H1 (cell line): ENCODE data around the gene MAPK4. TPM values are rescaled to one million over a fixed set of nuclear protein-coding genes. Genes with fewer than 3 reads are reported as not detected.

ENCODE experiments used
- CTCF ChIA-PET: fragments of 300-600 bp; sonication (Branson Sonifier 250); formaldehyde crosslinking; loops from one replicate; lab custom pipeline; 2021; ENCODE audit not compliant: partially characterized antibody; lab: Charles Lee
- POLR2A ChIA-PET: fragments of 300-600 bp; sonication (Branson Sonifier 250); formaldehyde crosslinking; loops from one replicate; lab custom pipeline; 2021; ENCODE audit warnings: inconsistent platforms; ENCODE audit not compliant: partially characterized antibody; lab: Charles Lee
- DNase-seq, 2 experiments: peaks; one replicate each; pipeline versions ENCODE4 v3.0.0 to v3.0.0-alpha.2; 2010 to 2022; ENCODE audit warnings: low spot score in 2 of 2, low read depth in 1 of 2, mixed read lengths in 1 of 2
- FAIRE-seq: peaks from 2 replicates; lab custom pipeline; 2011; peaks lifted over from hg19 to GRCh38; lab: Jason Lieb, UNC
- H2AFZ ChIP-seq: 2 replicates; pipeline ENCODE4 v1.8.1; 2012; ENCODE audit warnings: low read length, inconsistent platforms
- H2AK5ac ChIP-seq: 2 replicates; pipeline ENCODE4 v1.6.1; 2013; ENCODE audit warnings: low read depth, low read length
- H2BK120ac ChIP-seq: replicated peaks from 2 replicates; pipeline ENCODE3; 2013; ENCODE audit warnings: low read depth, low read length, inconsistent platforms
- H2BK12ac ChIP-seq: 2 replicates; pipeline ENCODE4 v1.6.1; 2013; ENCODE audit warnings: low read depth, low read length
- H2BK15ac ChIP-seq: 2 replicates; pipeline ENCODE4 v1.6.1; 2013; ENCODE audit warnings: low read length
- H2BK20ac ChIP-seq: 2 replicates; pipeline ENCODE4 v1.6.1; 2013; ENCODE audit warnings: low read length
- H2BK5ac ChIP-seq: 2 replicates; pipeline ENCODE4 v1.6.1; 2013; ENCODE audit warnings: low read depth, low read length
- H3K14ac ChIP-seq: 2 replicates; pipeline ENCODE4 v1.6.1; 2013; ENCODE audit warnings: inconsistent platforms; ENCODE audit not compliant: insufficient read length
- H3K18ac ChIP-seq: 2 replicates; pipeline ENCODE4 v1.6.1; 2013; ENCODE audit warnings: low read length; ENCODE audit errors: extremely low read depth
- H3K23ac ChIP-seq: 2 replicates; pipeline ENCODE4 v1.6.1; 2013; ENCODE audit warnings: inconsistent platforms; ENCODE audit not compliant: insufficient read length
- H3K23me2 ChIP-seq: 2 replicates; pipeline ENCODE4 v1.6.1; 2013; ENCODE audit warnings: low read depth, low read length
- H3K27ac ChIP-seq: 2 replicates; pipeline ENCODE4 v1.6.1; 2011; ENCODE audit warnings: low read depth, low read length, inconsistent platforms
- H3K27me3 ChIP-seq, 4 experiments: replicated peaks in 1 of 4; 1 replicate in 1 of 4; 2 replicates in 3 of 4; pipeline versions ENCODE4 v1.6.1 to v1.8.1; 2011 to 2013; ENCODE audit warnings: low read length in 3 of 4, mild to moderate bottlenecking in 3 of 4, inconsistent platforms in 2 of 4, mixed read lengths in 2 of 4, moderate library complexity in 1 of 4; ENCODE audit not compliant: control insufficient read depth in 3 of 4, insufficient read depth in 3 of 4; ENCODE audit errors: extremely low read depth in 1 of 4
- H3K36me3 ChIP-seq, 4 experiments: 2 replicates each; pipeline versions ENCODE4 v1.6.1 to v1.8.1; 2011 to 2013; ENCODE audit warnings: mild to moderate bottlenecking in 4 of 4, low read length in 3 of 4, moderate library complexity in 2 of 4, control low read depth in 1 of 4, inconsistent platforms in 1 of 4; ENCODE audit not compliant: insufficient read depth in 4 of 4, control insufficient read depth in 2 of 4
- H3K4ac ChIP-seq: replicated peaks from 2 replicates; pipeline ENCODE3; 2013; ENCODE audit warnings: low read length, low read depth, mixed read lengths, inconsistent platforms; ENCODE audit not compliant: insufficient read length
- H3K4me1 ChIP-seq, 4 experiments: replicated peaks in 1 of 4; 1 replicate in 1 of 4; 2 replicates in 3 of 4; pipeline versions ENCODE4 v1.6.1 to v1.8.1; 2011 to 2013; ENCODE audit warnings: low read length in 3 of 4, inconsistent platforms in 2 of 4, mixed read lengths in 1 of 4; ENCODE audit not compliant: insufficient read depth in 4 of 4, control insufficient read depth in 3 of 4
- H3K4me2 ChIP-seq, 2 experiments: 2 replicates each; pipeline versions ENCODE4 v1.6.1 to v1.8.1; 2011 to 2013; ENCODE audit warnings: low read depth in 2 of 2, low read length in 2 of 2, control low read depth in 1 of 2, inconsistent platforms in 1 of 2, mild to moderate bottlenecking in 1 of 2; ENCODE audit not compliant: insufficient read depth in 1 of 2
- H3K4me3 ChIP-seq, 4 experiments: fragments of 200-600, 300-600 bp in 1 of 4; sonication (generic), shearing (Covaris generic), sonication (Bioruptor Twin) in 1 of 4; 2 replicates each; pipeline versions ENCODE4 v1.5.1 to v1.8.1; 2011 to 2016; ENCODE audit warnings: low read length in 4 of 4, low read depth in 3 of 4, control low read depth in 2 of 4, inconsistent platforms in 2 of 4, mild to moderate bottlenecking in 2 of 4, mixed read lengths in 1 of 4, moderate library complexity in 1 of 4; ENCODE audit not compliant: insufficient read depth in 2 of 4; ENCODE audit errors: extremely low read depth in 1 of 4
- H3K56ac ChIP-seq: replicated peaks from 2 replicates; pipeline ENCODE3; 2013; ENCODE audit warnings: low read depth, mild to moderate bottlenecking, mixed read lengths, low read length, inconsistent platforms; ENCODE audit not compliant: insufficient read length
- H3K79me1 ChIP-seq: 2 replicates; pipeline ENCODE4 v1.6.1; 2013; ENCODE audit warnings: low read depth, low read length, control low read depth
- H3K79me2 ChIP-seq, 2 experiments: 2 replicates each; pipeline versions ENCODE4 v1.6.1 to v1.8.1; 2012 to 2013; ENCODE audit warnings: low read length in 2 of 2, mild to moderate bottlenecking in 2 of 2, inconsistent platforms in 1 of 2; ENCODE audit not compliant: insufficient read depth in 2 of 2, control insufficient read depth in 1 of 2
- H3K9ac ChIP-seq, 4 experiments: replicated peaks in 1 of 4; 1 replicate in 1 of 4; 2 replicates in 3 of 4; pipeline versions ENCODE4 v1.6.1 to v1.8.1; 2011 to 2013; ENCODE audit warnings: low read depth in 3 of 4, low read length in 3 of 4, control low read depth in 2 of 4, mild to moderate bottlenecking in 2 of 4, moderate library complexity in 2 of 4, inconsistent platforms in 1 of 4; ENCODE audit errors: extremely low read depth in 1 of 4
- H3K9me3 ChIP-seq, 2 experiments: 2 replicates each; pipeline versions ENCODE4 v1.6.1 to v1.8.1; 2012 to 2013; ENCODE audit warnings: mild to moderate bottlenecking in 2 of 2, moderate library complexity in 2 of 2, control low read depth in 1 of 2, inconsistent platforms in 1 of 2, low read depth in 1 of 2, low read length in 1 of 2, mixed read lengths in 1 of 2; ENCODE audit not compliant: insufficient read depth in 2 of 2
- H4K20me1 ChIP-seq, 2 experiments: replicated peaks in 1 of 2; 2 replicates each; pipeline versions ENCODE3 to v1.8.1; 2011 to 2013; ENCODE audit warnings: inconsistent platforms in 2 of 2, low read length in 2 of 2, mild to moderate bottlenecking in 1 of 2; ENCODE audit not compliant: insufficient read depth in 2 of 2, control insufficient read depth in 1 of 2
- H4K5ac ChIP-seq: 2 replicates; pipeline ENCODE4 v1.6.1; 2013; ENCODE audit warnings: low read length, low read depth, mixed read lengths, inconsistent platforms; ENCODE audit not compliant: insufficient read length
- H4K8ac ChIP-seq: 2 replicates; pipeline ENCODE4 v1.8.0; 2013; ENCODE audit warnings: mild to moderate bottlenecking, moderate library complexity, low read length, inconsistent platforms; ENCODE audit not compliant: insufficient read depth; ENCODE audit errors: extremely low read depth
- H4K91ac ChIP-seq: replicated peaks from 2 replicates; pipeline ENCODE3; 2013; ENCODE audit warnings: low read length, mixed read lengths, inconsistent platforms; ENCODE audit not compliant: insufficient read length
- ASH2L ChIP-seq: fragments of 200-600, 300-600 bp; sonication (generic); IDR thresholded peaks from one replicate; pipeline ENCODE4 v1.7.1; 2017; ENCODE audit warnings: low read length
- ATF3 ChIP-seq: IDR thresholded peaks from 2 replicates; pipeline ENCODE4 v1.6.1; 2011; ENCODE audit warnings: low read depth, mild to moderate bottlenecking, low read length; ENCODE audit not compliant: insufficient read depth
- CREB1 ChIP-seq: IDR thresholded peaks from 2 replicates; pipeline ENCODE4 v1.6.1; 2012; ENCODE audit warnings: inconsistent platforms
- GTF2F1 ChIP-seq: IDR thresholded peaks from 2 replicates; pipeline ENCODE4 v1.6.1; 2012; ENCODE audit warnings: low read depth, low read length, improper control_type of control experiment, borderline replicate concordance
- HDAC6 ChIP-seq: IDR thresholded peaks from one replicate; pipeline ENCODE4 v1.7.1; 2012; ENCODE audit warnings: low read depth, mild to moderate bottlenecking, inconsistent platforms, low read length, moderate library complexity
- JUN ChIP-seq: IDR thresholded peaks from 2 replicates; pipeline ENCODE4 v1.6.1; 2011; ENCODE audit warnings: low read depth, mild to moderate bottlenecking, improper control_type of control experiment, low read length
- KDM4A ChIP-seq: IDR thresholded peaks from one replicate; pipeline ENCODE4 v1.7.1; 2012; ENCODE audit warnings: low read depth, mild to moderate bottlenecking, moderate library complexity, low read length, inconsistent platforms; ENCODE audit not compliant: severe bottlenecking
- KDM5A ChIP-seq: fragments of 200-600 bp; IDR thresholded peaks from 2 replicates; pipeline ENCODE4 v1.7.1; 2012; ENCODE audit warnings: mild to moderate bottlenecking, low read length, inconsistent platforms, mixed read lengths
- MAFK ChIP-seq: IDR thresholded peaks from 2 replicates; pipeline ENCODE4 v1.6.1; 2012; ENCODE audit warnings: low read depth, mild to moderate bottlenecking, improper control_type of control experiment, low read length
- NANOG ChIP-seq: IDR thresholded peaks from 2 replicates; pipeline ENCODE4 v1.6.1; 2011; ENCODE audit warnings: low read length, low read depth, mild to moderate bottlenecking, inconsistent platforms; ENCODE audit not compliant: insufficient read depth, poor library complexity, severe bottlenecking
- POLR2A ChIP-seq, 2 experiments: IDR thresholded peaks; 1 replicate in 1 of 2; 2 replicates in 1 of 2; pipeline ENCODE4 v1.6.1; 2011; ENCODE audit warnings: low read depth in 2 of 2, low read length in 2 of 2, mild to moderate bottlenecking in 2 of 2; ENCODE audit errors: control extremely low read depth in 1 of 2
- SAP30 ChIP-seq: fragments of 300-600 bp; sonication (generic); IDR thresholded peaks from 2 replicates; pipeline ENCODE4 v1.7.1; 2012; ENCODE audit warnings: low read length, moderate library complexity, mild to moderate bottlenecking, inconsistent platforms; ENCODE audit not compliant: insufficient read depth, insufficient replicate concordance
- SUZ12 ChIP-seq: fragments of 200-600 bp; sonication (generic); IDR thresholded peaks from 2 replicates; pipeline ENCODE4 v1.6.1; 2012; ENCODE audit warnings: mild to moderate bottlenecking, inconsistent platforms, low read length, moderate library complexity, mixed read lengths
- TBP ChIP-seq: IDR thresholded peaks from 2 replicates; pipeline ENCODE4 v1.6.1; 2011; ENCODE audit warnings: low read depth, low read length, improper control_type of control experiment
- WGBS, 2 experiments: shearing (Covaris generic) in 1 of 2; methylation state at CpG; one replicate each; pipeline versions ENCODE4 v1.1.6 to v1.1.7; 2013 to 2015; ENCODE audit warnings: low lambda C conversion rate in 2 of 2, mixed read lengths in 2 of 2, inconsistent platforms in 1 of 2, low coverage in 1 of 2, missing lambda C conversion rate in 1 of 2; ENCODE audit not compliant: insufficient replicate concordance in 2 of 2, insufficient coverage in 1 of 2, insufficient read length in 1 of 2; ENCODE audit errors: extremely low coverage in 1 of 2, missing lambda C conversion rate in 1 of 2; 5-methylcytosine and 5-hydroxymethylcytosine counted together
- polyA plus RNA-seq, 7 experiments: library from polyadenylated mRNA; depleted of rRNA in 3 of 7; stranded (reverse) in 5 of 7; unstranded in 2 of 7; fragments of >200 nt in 5 of 7; fragments of 200-250 nt in 2 of 7; gene quantifications; 1 replicate in 5 of 7; 2 replicates in 1 of 7; 4 replicates in 1 of 7; pipeline versions ENCODE4 v1.2.1 to v1.2.3, GENCODE V29; 2011 to 2013; ENCODE audit warnings: missing spikeins in 2 of 7, mixed read lengths in 2 of 7
- total RNA-seq: library from RNA; stranded (reverse); fragmentation: NEBNext Ultra II Directional; extraction: Animal tissue kit (Norgen Biotek cat#: 25700); gene quantifications from 2 replicates; pipeline ENCODE4 v1.2.1, GENCODE V29; 2021

Gene MAPK4
- total and polyA plus RNA-seq, 2 of the 8 experiments (the other 6 are each of a cell fraction or from before 2014, with no cell fraction given), result 3.2 to 3.7 TPM

GRCh38 chr18:50624981-50625380, 65.1 kb downstream of the MAPK4 start:
- Histone ChIP-seq H3K9ac (no peak overlapping the region), H3K23ac (no peak overlapping the region), H2BK20ac (no peak overlapping the region), H4K91ac (no peak overlapping the region), H3K4me2 (no peak overlapping the region), H3K79me1 (no peaks in the 10 kb centered on the region), H3K9me3 (no peaks in the 10 kb centered on the region), H3K27ac (no peak overlapping the region), H3K18ac (no peak overlapping the region), H2BK5ac (no peak overlapping the region), H4K8ac (no peak overlapping the region), H2BK120ac (no peak overlapping the region), H3K56ac (no peak overlapping the region), H4K20me1 (no peaks in the 10 kb centered on the region), H3K4me1 (peaks cover 0 to 10% (median 1%) of the 10 kb centered on the region in 4 experiments; a peak in 2 of 7 replicates), H3K14ac (no peak overlapping the region), H3K36me3 (no peaks in the 10 kb centered on the region), H4K5ac (no peak overlapping the region), H2AK5ac (no peak overlapping the region), H3K23me2 (no peaks in the 10 kb centered on the region), H3K79me2 (no peaks in the 10 kb centered on the region), H3K4me3 (no peak overlapping the region), H2BK15ac (no peak overlapping the region), H3K27me3 (no peaks in the 10 kb centered on the region), H2BK12ac (no peak overlapping the region), H3K4ac (no peak overlapping the region), H2AFZ (no peak overlapping the region)
- DNase-seq, result no peak
- no peak for TF ChIP-seq GTF2F1
- TF ChIP-seq TBP, result no peak
- TF ChIP-seq SUZ12, result no peak
- no peak for TF ChIP-seq KDM5A
- no peak for TF ChIP-seq POLR2A (IDR thresholded peaks at IDR 0.05; ENCODE audit: control extremely low read depth in 1 of 2, low read depth in 2 of 2, low read length in 2 of 2)
- no peak for TF ChIP-seq JUN
- no peak for TF ChIP-seq SAP30
- no peak for TF ChIP-seq HDAC6
- TF ChIP-seq KDM4A, result no peak
- TF ChIP-seq MAFK, result no peak
- no peak for TF ChIP-seq ATF3
- no peak for TF ChIP-seq NANOG
- TF ChIP-seq ASH2L, result no peak
- TF ChIP-seq CREB1, result no peak
- WGBS, 2 experiments, result 73% methylated on average over 2 of the region's 3 CpGs; no CpG with 5 or more reads in 1 of the 2 experiments
- CTCF ChIA-PET, result interaction anchor here (0.6 to 2.2 kb wide), 7 partner anchors 13 to 401 kb away, joined by 3 to 9 read pairs (median 4); no protein-coding TSS in a partner anchor
- POLR2A ChIA-PET, result no interaction called here
- no peak for FAIRE-seq
